Pancreas (tissue), 10 donors: Measurements from ENCODE around the gene MAPKBP1. TPM values are rescaled to one million over a fixed set of nuclear protein-coding genes. Genes with fewer than 3 reads are reported as not detected.

Experiments
- ATAC-seq, 4 donors: fragments of 200-7000 bp; cut with Tn5 transposase; one replicate each; pipeline versions ENCODE4 v1.8.0 to v1.9.1; 2020; ENCODE audit warnings: mild to moderate bottlenecking in 4 of 4, moderate library complexity in 4 of 4
- DNase-seq, 6 donors: peaks; one replicate each; pipeline ENCODE4 v3.0.0-alpha.2; 2020
- FAIRE-seq: peaks from 2 replicates; lab custom pipeline; 2012; peaks lifted over from hg19 to GRCh38; lab: Jason Lieb, UNC
- H3K27ac ChIP-seq, 4 donors: fragments of 200-600 bp; sonication (generic); 1 replicate in 3 of 4; 2 replicates in 1 of 4; pipeline versions ENCODE4 v1.5.0 to v1.8.0; 2020
- H3K27me3 ChIP-seq, 4 donors: fragments of 200-600 bp; one replicate each; pipeline ENCODE4 v1.8.0; 2021
- H3K36me3 ChIP-seq, 3 donors: fragments of 200-600 bp; sonication (generic) in 1 of 3; one replicate each; pipeline versions ENCODE4 v1.5.0 to v1.8.0; 2020 to 2021
- H3K4me1 ChIP-seq, 3 donors: fragments of 200-600 bp; one replicate each; pipeline ENCODE4 v1.8.0; 2021
- H3K4me3 ChIP-seq, 4 donors: fragments of 200-600 bp; sonication (generic) in 2 of 4; one replicate each; pipeline versions ENCODE4 v1.5.0 to v1.8.0; 2020 to 2021
- H3K9me3 ChIP-seq, 4 donors: fragments of 200-600 bp; one replicate each; pipeline ENCODE4 v1.8.0; 2021
- CTCF ChIP-seq, 4 donors: fragments of 200-600 bp; sonication (generic) in 3 of 4; IDR thresholded peaks; one replicate each; pipeline versions ENCODE4 v1.5.0 to v1.8.0; 2021; ENCODE audit warnings: antibody characterized with exemption in 4 of 4
- WGBS, 2 donors: extraction: QIAGEN DNeasy Blood & Tissue Kit; methylation state at CpG; one replicate each; pipeline ENCODE4 v1.1.7; 2013; 5-methylcytosine and 5-hydroxymethylcytosine counted together
- intact Hi-C, 3 donors: fragments of 100-400 bp; cut with DNase I; formaldehyde crosslinking; loops; one replicate each; pipeline versions ENCODE4 v1.11.1 to v1.14.2; 2022
- polyA plus RNA-seq, 2 donors: library from polyadenylated mRNA; stranded (reverse); fragments of 200-250 nt; gene quantifications; one replicate each; pipeline ENCODE4 v1.2.3, GENCODE V29; 2013
- total RNA-seq, 6 donors: library from RNA; stranded (reverse); fragmentation: NEBNext Ultra II Directional in 4 of 6; extraction: Animal tissue kit (Norgen Biotek cat#: 25700) in 4 of 6; gene quantifications; one replicate each; pipeline versions ENCODE4 v1.2.1 to v1.2.4, GENCODE V29; 2021 to 2023
- donor health status: healthy with polysubstance abuse.
- donor health status: DM: no; HTN: no; CAD: no; lungs with moderate emphysema.
- donor health status: DM: no; HTN: no; CAD: no.
- donor health status: control.
- donor health status: control.
- donor health status: Bipolar disorder and iron deficiency.
- donor health status: DM: yes; HTN: yes; CAD: no.
- donor health status: DM: no; HTN: no; CAD: no.
- donor health status: DM: no; HTN: no; CAD: no.
- donor health status: DM: yes; HTN: yes; CAD: no.

The MAPKBP1 gene
- total and polyA plus RNA-seq, 8 donors = 5.3 to 19.2 (median 8.9) TPM

GRCh38 chr15:41841131-41841530, 66.8 kb downstream of the MAPKBP1 start:
- Histone ChIP-seq H3K36me3 (peaks cover 0 to 13% (median 0%) of the 10 kb centered on the region in 3 donors), H3K4me1 (no peaks in the 10 kb centered on the region), H3K4me3 (no peak overlapping the region), H3K9me3 (no peaks in the 10 kb centered on the region), H3K27me3 (no peaks in the 10 kb centered on the region), H3K27ac (no peak overlapping the region)
- intact Hi-C loops = no loop called here
- DNase-seq = no peak
- no peak for TF ChIP-seq CTCF (IDR thresholded peaks at IDR 0.05)
- 94 to 97% methylated on average over 10 of the region's 10 CpGs for WGBS, 2 donors
- ATAC-seq = no peak
- no peak for FAIRE-seq

- H3K4me1 ChIP-seq = no peaks in the 10 kb centered on the region
- H3K4me3 ChIP-seq = no peak overlapping the region
- 75 to 84% methylated on average over 9 to 12 of the region's 12 CpGs for WGBS, 2 donors
- no peak overlapping the region for H3K27ac ChIP-seq
- DNase-seq = no peak
- H3K36me3 ChIP-seq = peaks cover 0 to 24% (median 4%) of the 10 kb centered on the region in 3 donors
- no peaks in the 10 kb centered on the region for H3K27me3 ChIP-seq
- no peaks in the 10 kb centered on the region for H3K9me3 ChIP-seq
- ATAC-seq = no peak
- TF ChIP-seq CTCF (IDR thresholded peaks at IDR 0.05) = no peak
- intact Hi-C loops = no loop called here
- no peak for FAIRE-seq
Observed at GRCh38 chr15:41842229-41842628, 67.9 kb downstream of the MAPKBP1 start.

- no peak overlapping the region for H3K4me3 ChIP-seq
- DNase-seq (no peak), FAIRE-seq (no peak), ATAC-seq (no peak)
- H3K4me1 ChIP-seq = no peaks in the 10 kb centered on the region
- H3K27me3 ChIP-seq = no peaks in the 10 kb centered on the region
- H3K27ac ChIP-seq = no peak overlapping the region
- no peaks in the 10 kb centered on the region for H3K9me3 ChIP-seq
- WGBS, 2 donors = 86% methylated on average over 10 of the region's 10 CpGs
- intact Hi-C loops = no loop called here
- TF ChIP-seq CTCF (IDR thresholded peaks at IDR 0.05) = no peak
- H3K36me3 ChIP-seq = peaks cover 0 to 34% (median 4%) of the 10 kb centered on the region in 3 donors
Observed at GRCh38 chr15:41843571-41843970, 69.3 kb downstream of the MAPKBP1 start.

GRCh38 chr15:41844814-41845213, 70.5 kb downstream of the MAPKBP1 start:
- Histone ChIP-seq H3K27ac (no peak overlapping the region), H3K4me3 (no peak overlapping the region), H3K9me3 (no peaks in the 10 kb centered on the region), H3K4me1 (no peaks in the 10 kb centered on the region), H3K27me3 (no peaks in the 10 kb centered on the region), H3K36me3 (peaks cover 0 to 34% (median 4%) of the 10 kb centered on the region in 3 donors)
- 87 to 88% methylated on average over 12 of the region's 12 CpGs for WGBS, 2 donors
- DNase-seq = no peak
- intact Hi-C loops = no loop called here
- TF ChIP-seq CTCF (IDR thresholded peaks at IDR 0.05) = no peak
- no peak for ATAC-seq
- FAIRE-seq = no peak

GRCh38 chr15:41847206-41847605, 72.9 kb downstream of the MAPKBP1 start:
- intact Hi-C loops = no loop called here
- Histone ChIP-seq H3K27ac (no peak overlapping the region), H3K4me1 (no peaks in the 10 kb centered on the region), H3K27me3 (no peaks in the 10 kb centered on the region), H3K9me3 (no peaks in the 10 kb centered on the region), H3K36me3 (peaks cover 0 to 28% (median 4%) of the 10 kb centered on the region in 3 donors), H3K4me3 (no peak overlapping the region)
- WGBS, 2 donors = 90 to 91% methylated on average over 14 of the region's 14 CpGs
- no peak for DNase-seq
- no peak for ATAC-seq
- no peak for FAIRE-seq
- TF ChIP-seq CTCF (IDR thresholded peaks at IDR 0.05) = no peak
